Cardiac fibroblast (primary cell): ENCODE measurements around the gene NPAS2.

ENCODE experiments used
- DNase-seq, 2 donors: peaks; one replicate each; pipeline versions ENCODE4 v3.0.0 to v3.0.0-alpha.2; 2010; ENCODE audit warnings: low read depth in 2 of 2
- H3K4me3 ChIP-seq, 2 donors: replicated peaks in 1 of 2; 1 replicate in 1 of 2; 2 replicates in 1 of 2; pipeline ENCODE4 v1.5.1; 2011; ENCODE audit warnings: low read depth in 2 of 2, low read length in 2 of 2, mild to moderate bottlenecking in 2 of 2, moderate library complexity in 1 of 2
- CTCF ChIP-seq: IDR thresholded peaks from one replicate; pipeline ENCODE4 v1.5.1; 2011; ENCODE audit warnings: low read depth, mild to moderate bottlenecking, low read length, inconsistent platforms

Gene NPAS2

DNA sequence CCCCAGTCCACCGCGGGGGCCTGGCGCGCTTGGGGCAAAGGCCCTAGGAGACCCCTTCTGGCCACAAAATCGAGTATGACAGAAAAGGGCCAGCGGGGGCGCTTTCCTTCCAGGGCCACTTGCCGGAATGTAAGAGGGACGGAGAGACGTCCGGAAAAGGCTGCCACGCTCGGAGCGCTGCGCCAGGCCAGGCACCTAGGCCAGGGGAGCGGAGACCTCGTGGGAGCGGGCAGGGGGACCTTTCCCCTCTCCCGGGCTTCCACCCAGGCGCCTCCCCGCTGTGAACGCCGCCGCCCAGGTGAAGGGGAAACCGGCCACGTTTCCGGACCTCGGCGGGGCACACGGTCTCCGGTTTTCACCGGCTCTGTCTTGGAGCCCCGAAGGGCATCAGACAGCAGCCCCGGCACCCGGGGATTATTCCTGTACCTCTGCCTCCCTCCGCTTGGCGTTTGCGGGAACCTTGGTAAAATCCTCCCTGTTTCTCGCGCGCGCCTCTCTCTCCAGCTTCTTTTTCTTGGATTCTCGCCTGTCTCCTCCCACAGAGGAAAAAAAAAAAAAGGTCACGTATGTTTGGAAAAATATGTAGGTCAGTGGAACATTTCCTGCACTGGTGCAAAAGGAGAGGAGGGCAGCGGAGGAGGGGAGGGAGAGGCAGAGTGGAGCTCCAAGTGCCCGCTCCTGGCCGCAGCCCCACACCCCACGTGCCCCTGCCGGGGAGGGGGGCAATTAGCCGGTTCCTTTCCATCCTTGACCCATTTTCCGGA lies 1.2 kb upstream of the NPAS2 start:
- peak overlapping the region; percentile 72 to 75 for H3K4me3 ChIP-seq
- TF ChIP-seq CTCF: peak; percentile 34
- DNase-seq: peak; percentile 92 to 93

- peak overlapping the region; percentile 72 to 85 for H3K4me3 ChIP-seq
- DNase-seq: no peak
- no peak for TF ChIP-seq CTCF
Measured at GRCh38 chr2:100820273-100820522, 259 bp downstream of the NPAS2 start.

DNA sequence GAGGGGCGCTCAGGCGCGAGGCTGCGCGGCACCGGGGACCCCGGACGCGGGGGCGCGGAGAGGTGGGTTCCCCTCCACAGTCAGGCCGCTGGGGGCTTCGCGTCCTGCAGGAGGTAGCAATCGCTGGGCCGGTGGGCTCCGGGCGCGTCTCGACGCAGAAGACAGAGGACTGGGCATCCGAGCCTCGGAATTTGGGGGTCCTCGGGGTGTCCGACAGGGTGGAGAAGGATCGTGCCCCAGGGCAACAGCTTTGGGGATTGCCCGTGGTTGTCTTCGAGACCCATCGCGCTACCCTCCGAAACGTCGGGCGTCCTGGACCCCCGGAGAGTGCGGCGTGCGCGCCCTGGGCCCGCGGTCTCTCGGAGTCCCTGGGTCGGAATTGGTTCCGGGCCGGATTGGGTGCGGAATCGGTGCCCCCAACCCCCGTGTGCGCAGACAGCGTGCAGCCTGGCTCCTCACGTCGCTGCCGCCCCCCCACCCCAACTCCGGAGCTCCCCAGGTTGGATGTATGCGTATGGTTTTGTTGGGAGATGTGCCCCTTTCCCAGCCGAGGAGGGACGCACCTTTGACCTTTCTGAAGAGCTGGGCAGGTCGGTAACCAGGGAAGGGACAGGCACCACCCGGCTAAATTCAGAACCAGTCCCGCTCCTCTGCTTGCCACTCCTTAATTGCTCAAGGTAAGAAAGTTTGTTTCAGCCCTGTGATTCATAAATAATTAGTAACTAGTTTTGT lies 750 bp downstream of the NPAS2 start:
- DNase-seq: no peak
- H3K4me3 ChIP-seq: peak overlapping the region; percentile 72 to 85
- no peak for TF ChIP-seq CTCF

- H3K4me3 ChIP-seq: peak overlapping the region; percentile 72 to 85
- no peak for TF ChIP-seq CTCF
- DNase-seq: peak; percentile 35 to 52
Measured at GRCh38 chr2:100821255-100821910, 1.4 kb downstream of the NPAS2 start.

DNA sequence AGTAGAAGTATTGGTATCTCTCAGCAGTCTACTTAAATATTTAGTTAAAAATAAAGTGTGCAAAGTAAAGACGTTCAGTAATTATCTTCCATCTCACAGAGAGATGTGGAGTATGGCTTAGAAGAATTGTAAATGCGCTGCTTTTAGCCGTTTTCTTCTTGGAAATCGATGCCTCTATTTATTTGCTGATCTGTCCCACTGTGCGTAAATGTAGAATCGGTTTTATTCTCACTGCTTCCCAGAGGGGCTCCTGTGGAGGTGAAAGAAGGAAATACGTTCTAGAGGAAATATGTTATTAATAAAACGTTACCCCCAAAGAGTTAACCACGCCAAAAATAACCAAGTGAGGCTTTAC lies 1.9 kb downstream of the NPAS2 start:
- DNase-seq: no peak
- no peak for TF ChIP-seq CTCF
- H3K4me3 ChIP-seq: peak overlapping the region; percentile 72 to 85

DNA sequence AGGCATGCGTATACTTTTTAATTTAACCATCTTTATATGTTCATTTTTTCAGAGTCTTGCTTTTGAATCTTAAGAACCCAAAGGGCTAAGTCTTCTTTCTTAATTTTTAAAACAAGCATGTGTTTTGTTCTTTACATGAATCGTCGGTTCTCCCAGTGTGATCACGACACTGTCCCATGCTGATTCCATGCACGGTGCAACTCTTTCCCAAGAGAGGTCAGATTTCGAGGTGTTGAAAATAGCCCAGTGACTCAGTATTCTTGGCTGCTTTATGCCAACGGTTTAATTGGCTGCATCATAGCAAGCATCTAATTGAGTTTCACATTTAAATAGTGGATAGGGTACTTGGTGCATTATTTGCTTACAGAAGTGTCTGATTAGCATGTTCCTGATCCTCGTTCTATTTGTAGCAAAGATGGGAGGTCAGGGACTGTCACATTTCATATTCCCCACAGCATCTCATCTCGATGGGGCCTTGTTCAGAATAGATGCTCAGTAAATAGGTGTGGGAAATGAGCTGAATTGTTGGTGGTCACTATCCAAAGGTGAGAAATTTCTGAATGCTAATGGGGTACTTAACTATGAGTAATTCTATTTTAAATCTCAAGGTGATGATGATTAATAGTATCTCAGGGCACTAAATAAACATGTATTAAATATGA lies 2.8 kb downstream of the NPAS2 start:
- DNase-seq: peak; percentile 69 to 75
- H3K4me3 ChIP-seq: peak overlapping the region in 1 of 2 donors; percentile 72
- no peak for TF ChIP-seq CTCF
